ENCODE measurements around the gene NOVA1.
A peak's percentile ranks its signal among the peaks of the same experiment; 100 is the strongest.
"Not testable (repeated sequence)": the region's sequence is repeated elsewhere in the genome, so short reads cannot be mapped to it uniquely, and the experiment has no call there.

Gene NOVA1, protein sequence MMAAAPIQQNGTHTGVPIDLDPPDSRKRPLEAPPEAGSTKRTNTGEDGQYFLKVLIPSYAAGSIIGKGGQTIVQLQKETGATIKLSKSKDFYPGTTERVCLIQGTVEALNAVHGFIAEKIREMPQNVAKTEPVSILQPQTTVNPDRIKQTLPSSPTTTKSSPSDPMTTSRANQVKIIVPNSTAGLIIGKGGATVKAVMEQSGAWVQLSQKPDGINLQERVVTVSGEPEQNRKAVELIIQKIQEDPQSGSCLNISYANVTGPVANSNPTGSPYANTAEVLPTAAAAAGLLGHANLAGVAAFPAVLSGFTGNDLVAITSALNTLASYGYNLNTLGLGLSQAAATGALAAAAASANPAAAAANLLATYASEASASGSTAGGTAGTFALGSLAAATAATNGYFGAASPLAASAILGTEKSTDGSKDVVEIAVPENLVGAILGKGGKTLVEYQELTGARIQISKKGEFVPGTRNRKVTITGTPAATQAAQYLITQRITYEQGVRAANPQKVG

DNA sequence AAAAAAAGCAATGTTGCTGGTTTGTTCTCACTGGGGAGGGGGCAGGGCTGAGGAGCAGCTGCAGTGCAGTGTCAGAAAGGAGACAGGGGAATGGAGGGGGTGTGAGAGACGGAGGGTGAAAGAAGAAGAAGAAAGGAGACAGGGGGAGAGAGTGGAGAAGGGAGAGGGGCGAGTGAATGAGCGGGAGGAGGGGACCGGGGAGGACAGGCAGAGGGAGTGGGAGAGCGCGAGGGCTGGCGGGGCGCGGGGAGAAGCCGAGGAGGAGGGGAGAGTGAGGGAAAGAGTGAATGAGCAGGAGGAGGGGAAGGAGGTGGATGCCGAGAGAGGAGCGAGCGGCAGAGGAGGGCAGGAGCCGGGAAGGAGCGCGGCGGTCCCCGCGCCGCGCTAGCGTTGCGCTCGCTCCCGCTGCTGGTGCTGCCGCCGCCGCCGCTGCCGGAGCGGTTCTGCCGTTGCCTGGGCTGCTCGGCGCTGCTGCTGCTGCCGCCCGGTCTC lies at the start of gene NOVA1:
NOVA1 (minus strand) TSS at position 445 of the 492 bp plus-strand sequence. CDS start 597 bp downstream, outside the sequence.
- DNase-seq: no peak

DNA sequence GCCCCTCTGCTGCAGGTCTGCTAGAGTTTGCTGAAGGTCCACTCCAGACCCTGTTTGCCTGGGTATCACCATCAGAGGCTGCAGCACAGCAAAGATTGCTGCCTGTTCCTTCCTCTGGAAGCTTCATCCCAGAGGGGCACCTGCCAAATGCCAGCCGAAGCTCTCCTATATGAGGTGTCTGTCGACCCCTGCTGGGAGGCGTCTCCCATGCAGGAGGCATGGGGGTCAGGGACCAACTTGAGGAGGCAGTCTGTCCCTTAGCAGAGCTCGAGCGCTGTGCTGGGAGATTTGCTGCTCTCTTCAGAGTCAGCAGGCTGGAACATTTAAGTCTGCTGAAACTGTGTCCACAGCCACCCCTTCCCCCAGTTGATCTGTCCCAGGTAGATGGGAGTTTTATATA lies 47.2 kb upstream of the NOVA1 start:
- not testable (repeated sequence) for DNase-seq

DNA sequence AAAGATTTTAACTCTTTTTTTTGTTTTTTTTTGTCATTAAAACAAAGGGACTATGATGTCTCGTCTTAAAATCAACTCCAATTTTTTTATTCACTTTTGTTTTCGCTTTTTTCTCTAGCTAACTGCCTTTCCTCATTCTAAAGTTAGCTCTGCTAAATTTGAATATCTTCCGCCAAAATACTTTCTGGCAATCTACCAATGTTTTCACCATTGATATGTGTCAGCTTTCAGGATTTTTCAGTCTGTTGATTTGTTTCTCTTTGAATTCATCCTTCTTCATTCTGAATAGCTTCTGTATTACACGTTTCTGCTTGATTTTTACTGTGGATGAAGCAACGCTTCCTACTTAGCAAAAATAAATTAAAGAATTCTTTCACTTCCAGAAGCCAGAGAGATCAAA lies 38.7 kb upstream of the NOVA1 start:
- no peak for DNase-seq

DNA sequence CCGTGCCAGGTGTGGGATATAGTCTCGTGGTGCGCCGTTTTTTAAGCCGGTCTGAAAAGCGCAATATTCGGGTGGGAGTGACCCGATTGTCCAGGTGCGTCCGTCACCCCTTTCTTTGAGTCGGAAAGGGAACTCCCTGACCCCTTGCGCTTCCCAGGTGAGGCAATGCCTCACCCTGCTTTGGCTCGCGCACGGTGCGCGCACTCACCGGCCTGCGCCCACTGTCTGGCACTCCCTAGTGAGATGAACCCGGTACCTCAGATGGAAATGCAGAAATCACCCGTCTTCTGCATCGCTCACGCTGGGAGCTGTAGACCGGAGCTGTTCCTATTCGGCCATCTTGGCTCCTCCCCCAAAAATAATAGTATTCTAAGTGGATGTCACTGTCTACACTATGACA lies 37.1 kb upstream of the NOVA1 start:
- not testable (repeated sequence) for DNase-seq

DNA sequence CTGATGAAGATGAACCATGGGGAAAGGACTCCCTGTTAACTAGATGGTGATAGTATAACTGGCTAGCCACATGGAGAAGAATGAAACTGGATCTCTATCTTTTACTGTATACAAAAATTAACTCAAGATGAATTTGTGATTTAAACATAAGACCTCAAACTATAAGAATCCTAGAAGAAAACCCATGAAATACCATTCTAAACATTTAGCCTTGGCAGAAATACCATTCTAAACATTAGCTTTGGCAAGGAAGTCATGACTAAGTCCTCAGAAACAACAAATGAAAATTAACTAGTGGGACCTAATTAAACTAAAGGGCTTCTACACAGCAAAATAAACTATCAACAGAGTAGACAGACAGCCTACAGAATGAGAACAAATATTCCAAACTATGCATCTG lies 28.4 kb upstream of the NOVA1 start:
- DNase-seq: no peak

DNA sequence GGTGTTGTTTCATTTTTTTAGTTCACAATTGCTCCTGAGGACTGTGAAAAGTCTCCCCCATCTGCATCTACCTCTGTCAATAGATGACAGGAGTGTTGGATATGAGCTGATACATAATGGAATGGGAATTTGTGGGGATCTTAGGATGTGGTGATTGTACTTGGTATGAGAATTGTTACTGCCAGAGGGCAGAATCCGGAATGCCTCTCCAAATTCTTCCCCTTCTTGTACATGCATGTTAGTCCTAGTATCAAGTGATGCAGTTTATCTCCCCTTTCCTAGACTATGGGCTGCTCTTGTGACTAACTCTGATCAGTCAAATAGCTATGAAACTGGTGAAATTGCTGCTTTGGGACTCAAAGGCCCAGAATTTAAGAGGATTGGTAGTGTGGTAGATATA lies 24.8 kb upstream of the NOVA1 start:
- DNase-seq: no peak

DNA sequence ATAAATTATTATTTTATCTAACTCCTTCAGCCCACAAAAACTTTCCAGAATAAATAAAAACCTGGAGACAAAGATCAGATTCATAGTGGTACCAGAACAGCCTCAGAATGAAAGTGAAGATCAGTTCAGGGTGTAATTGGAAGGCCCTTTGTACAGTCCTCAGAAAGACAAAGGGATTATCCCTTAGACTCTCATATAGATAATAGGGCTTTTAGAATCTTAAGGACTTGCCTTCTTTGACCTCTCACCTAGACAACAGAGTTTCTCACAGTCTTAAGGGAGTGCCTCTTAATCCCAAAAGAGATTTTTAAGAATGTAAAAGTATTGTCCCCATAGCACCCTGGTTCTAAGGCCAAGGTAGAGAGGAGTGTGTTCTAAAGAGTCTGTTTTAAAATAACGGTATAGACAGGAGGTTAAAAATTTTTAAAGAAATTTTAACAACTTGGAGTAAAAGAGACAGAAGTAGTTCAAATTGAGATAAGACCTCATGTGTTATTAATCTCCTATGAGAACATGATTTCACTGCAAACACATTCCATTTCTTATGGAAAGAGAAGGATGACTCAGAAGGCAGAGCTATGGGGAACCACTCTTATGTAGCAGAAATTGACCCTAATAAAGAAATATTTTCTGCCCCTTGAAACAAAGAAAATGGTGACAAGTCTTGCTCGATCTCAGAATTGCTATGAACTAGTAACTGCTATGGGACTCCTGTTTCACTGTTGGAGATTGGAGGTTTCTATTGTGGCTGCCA lies 24.2 kb upstream of the NOVA1 start:
- DNase-seq: no peak

DNA sequence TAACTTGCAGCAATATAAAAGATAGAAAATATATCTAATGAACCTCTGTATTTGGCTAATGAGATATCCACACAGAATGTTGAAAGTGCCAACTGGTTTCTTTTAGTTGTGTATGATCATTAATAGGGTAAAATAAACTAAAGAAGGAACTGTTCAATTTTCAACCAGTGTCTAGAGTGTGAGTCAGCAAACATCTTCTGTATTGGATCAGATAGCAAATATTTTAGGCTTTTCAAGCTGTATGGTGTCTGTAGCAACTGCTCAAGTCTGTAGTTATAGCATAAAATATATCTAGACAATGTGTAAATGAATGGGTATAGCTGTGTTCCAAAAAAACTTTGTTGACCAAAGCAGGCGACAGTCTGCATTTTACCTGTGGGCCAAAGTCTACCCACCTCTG lies 23.5 kb upstream of the NOVA1 start:
- no peak for DNase-seq

DNA sequence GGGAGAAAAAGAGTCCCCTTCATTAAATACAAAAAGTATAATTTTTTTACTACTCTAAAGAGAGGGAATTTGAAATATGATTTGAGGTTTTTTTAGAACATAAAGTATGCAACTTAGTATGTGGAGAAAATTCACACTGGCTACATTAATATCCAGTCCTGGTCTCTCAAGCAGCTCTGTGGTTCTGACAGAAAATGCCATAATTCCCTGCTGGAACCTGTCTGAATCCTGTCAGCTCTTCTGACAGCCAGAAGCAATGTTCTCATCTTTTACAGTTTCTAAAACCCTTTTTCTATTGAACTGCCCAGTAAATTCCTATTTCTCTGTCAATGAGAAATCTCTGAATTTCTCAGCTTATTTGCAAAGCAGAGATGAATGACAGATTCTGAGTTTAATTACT lies 13.4 kb upstream of the NOVA1 start:
- no peak for DNase-seq

DNA sequence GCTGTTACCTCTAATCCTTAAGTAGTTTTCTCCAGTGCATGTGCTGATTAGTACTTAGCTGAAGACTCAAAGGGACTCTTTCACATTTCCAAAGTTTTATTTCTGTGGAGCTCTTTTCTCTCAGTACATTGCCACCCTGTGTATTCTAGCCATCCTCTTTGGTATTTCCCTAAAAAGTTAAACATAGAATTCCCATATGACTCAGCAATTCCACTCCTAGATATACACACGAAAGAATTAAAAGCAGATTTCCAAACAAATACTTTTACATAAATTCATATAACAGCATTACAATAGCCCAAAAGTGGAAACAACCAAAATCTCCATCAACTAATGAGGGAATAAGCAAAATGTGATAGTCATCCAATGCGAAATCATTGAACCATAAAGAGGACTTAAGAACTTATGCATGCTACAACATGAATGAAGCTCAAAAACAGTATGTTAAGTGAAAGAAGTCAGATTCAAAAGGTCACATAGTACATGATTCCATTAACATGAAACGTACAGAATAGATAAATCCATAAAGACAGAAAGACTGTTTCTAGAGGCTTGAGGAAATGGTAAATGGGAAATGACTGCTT lies 9.0 kb upstream of the NOVA1 start:
- peak; percentile 28 for DNase-seq

DNA sequence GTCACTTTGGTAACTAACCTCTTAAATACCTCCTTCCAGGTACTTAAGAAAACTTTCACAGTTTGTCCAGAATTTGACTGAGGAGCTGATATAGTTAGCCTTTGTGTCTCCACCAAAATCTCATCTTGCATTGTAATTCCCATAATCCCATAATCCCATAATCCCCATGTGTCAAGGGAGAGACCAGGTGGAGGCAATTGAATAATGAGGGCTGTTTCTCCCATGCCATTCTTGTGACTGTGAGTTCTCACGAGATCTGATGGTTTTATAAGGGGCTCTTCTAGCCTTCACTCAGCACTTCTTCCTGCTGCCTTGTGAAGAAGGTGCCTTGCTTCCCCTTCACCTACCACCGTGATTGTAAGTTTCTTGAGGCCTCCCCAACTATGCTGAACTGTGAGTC lies 7.8 kb upstream of the NOVA1 start:
- no peak for DNase-seq

DNA sequence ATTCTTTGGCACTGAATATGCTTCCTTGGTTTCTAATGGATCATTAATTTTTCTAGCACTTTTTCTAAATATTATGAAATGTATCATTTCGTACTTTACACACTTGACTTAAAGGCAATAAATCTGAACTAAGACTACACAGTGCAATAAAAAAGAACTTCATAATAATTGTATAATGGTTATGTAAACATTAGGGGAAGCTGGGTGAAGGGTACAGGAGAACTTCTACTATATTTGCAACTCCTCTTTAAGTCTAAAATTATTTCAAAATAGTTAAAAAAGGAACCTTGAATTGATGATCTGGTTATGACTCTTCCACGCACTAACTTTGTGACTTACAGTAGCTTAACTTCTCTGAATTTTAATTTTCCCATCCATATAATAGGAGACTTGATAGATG lies 5.1 kb upstream of the NOVA1 start:
- no peak for DNase-seq

DNA sequence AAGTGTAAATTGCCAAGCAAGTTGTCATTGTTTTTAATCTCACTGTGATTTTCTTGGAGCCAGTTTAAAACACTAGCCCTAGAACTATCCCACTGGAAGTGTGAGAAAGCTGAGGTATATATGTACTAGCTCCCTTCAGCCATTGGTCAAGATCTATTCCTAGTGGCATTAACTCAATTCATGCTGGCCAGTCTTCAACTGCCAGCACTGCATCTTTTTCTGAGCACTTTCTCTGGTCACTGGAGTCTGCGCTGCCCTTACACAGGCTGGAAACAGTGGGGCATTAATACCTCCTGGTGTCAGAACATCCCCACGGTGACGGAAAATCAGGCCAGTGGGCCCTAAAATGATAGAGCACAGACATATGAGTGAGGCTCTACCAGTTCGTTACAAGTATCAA lies 4.0 kb upstream of the NOVA1 start:
- DNase-seq: no peak

DNA sequence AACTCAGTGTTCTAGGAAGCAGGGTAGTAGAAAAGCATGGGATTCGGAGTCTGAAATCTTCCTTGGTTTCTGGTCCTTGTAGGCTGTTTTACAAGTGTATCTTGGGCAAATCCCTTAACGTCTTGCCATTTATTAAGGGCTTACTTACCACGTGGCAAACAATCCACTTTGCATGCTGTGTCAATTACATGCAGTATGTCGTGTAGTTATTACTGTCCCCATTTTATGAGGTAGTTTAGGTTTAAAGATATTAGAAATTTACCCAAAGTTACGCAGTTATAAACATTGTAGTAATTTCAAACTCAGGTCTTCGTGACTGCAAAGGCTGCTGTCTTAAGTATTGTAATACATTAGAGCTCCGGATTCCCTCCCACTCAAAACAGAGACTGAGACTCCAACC lies 1.5 kb upstream of the NOVA1 start:
- no peak for DNase-seq

DNA sequence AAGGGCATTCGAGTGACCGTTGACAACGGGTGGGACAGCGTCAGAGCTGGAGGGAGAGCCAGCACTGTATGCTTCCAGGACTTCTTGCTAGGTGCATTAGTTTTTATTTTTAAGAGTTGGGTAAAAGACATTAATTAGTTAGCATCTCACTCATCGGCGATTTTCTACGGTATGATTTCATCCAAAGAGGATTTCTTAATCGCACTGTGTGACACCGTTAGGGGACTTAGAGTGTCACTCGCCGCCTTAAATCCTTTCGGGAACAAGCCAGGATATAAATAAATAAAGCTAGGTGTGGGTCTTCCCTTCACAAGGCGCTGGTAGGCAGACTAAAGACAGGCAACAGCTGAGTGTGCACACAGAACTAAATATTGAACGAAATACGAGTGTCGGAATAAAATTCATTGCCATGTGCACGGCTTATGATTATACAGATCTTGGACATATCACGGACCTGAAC lies 869 bp upstream of the NOVA1 start:
- DNase-seq: no peak

DNA sequence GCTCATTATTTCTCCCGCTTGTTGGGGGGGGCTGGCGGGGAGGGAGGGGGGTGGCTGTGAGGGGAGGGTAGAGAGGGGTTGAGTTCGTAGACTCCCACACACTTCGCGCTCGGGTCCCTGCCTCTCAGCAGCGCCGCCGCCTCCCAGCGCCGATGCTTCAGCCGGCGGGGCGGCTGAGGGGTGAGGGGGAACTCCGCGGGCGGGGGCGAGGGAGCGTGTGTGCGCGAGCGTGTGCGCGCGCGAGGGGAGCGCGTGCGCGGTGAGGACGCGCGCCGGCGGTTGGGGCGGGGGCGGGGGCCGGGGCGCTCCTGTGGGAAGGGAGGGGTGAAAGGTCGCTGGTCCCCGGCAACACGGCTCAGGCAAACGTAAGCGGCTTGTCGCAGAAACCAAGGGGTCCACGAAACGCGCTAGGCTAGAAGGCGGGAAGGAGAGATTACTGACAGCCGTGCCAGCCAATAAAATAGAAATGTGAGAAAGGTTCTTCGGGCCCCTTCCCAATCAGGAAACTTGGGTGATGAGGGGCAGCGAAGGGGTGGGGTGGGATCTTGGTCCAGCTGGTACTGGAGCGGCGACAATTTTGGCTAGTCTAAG lies 343 bp upstream of the NOVA1 start:
- peak; percentile 65 for DNase-seq

DNA sequence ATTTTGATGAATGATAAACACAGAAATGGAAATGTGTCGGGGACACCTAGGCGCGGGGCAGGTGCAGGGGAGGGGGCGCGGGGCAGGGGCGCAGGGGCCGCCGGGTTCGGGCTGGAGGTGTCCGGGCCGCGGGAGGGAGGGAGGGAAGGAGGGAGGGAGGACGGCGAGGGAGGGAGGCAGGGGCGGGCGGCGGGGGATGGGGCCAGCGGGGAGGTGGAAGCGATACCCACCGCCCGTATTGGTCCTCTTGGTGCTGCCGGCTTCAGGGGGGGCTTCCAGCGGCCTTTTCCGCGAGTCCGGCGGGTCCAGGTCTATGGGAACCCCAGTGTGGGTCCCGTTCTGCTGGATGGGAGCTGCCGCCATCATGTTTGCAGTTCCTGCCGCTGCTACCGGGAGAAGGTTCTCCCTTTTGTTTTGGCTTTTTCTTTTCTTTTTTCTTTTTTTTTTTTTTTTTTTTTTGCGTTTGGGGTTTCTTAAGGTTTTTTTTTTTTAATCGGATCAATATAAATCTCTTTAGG lies 703 bp downstream of the NOVA1 start:
- no peak for DNase-seq

DNA sequence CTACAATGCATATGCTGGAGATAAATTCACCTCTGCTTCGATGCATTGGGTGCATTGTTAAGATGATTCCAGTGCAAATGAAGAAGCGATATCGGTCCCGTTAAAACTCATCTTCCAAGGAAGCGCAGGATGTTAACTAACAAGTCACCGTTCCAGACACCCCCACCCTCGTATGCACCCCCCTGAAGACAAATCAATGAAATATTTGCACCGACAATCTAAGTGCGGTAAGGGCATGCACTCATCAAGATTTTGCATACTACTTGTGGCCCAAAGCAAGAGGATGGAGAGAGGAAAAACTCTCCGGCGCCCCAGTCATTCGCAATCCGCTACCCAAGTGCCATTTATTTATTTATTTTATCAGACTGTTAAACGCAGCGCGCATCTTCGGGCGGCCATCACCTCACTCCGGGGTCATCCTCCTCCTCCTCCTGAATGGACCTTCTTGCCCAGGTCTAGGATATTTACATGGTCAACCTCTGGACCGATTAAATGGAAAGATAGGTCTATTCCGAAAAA lies 1.2 kb downstream of the NOVA1 start:
- DNase-seq: no peak

DNA sequence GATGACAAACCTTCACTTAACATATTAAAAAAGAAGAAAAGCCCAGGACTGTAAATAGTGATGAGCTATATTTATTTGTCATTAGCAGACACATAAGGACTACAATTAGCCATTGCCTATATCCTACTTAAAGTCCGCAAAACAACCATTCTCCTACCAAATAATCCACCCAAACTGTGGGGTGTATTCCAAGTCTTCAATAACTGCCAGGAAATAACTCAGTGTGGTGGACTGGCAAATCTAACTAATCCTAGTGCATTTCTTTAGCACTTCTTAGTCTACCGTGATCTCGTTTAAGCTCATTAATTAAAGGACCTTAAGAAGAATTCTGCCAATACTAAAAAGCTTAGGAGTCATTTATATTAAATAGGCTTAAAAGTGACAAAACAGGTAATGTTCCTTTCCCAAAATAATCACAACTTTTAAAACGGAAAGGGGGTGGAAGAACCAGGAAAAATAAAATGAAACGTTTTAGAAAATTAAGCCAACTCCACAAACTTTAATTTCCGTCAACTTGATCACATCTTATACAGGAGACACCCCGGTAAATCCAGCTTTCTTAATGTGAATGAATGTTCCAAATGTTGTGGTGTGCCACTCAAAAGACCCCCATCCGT lies 1.8 kb downstream of the NOVA1 start:
- no peak for DNase-seq

DNA sequence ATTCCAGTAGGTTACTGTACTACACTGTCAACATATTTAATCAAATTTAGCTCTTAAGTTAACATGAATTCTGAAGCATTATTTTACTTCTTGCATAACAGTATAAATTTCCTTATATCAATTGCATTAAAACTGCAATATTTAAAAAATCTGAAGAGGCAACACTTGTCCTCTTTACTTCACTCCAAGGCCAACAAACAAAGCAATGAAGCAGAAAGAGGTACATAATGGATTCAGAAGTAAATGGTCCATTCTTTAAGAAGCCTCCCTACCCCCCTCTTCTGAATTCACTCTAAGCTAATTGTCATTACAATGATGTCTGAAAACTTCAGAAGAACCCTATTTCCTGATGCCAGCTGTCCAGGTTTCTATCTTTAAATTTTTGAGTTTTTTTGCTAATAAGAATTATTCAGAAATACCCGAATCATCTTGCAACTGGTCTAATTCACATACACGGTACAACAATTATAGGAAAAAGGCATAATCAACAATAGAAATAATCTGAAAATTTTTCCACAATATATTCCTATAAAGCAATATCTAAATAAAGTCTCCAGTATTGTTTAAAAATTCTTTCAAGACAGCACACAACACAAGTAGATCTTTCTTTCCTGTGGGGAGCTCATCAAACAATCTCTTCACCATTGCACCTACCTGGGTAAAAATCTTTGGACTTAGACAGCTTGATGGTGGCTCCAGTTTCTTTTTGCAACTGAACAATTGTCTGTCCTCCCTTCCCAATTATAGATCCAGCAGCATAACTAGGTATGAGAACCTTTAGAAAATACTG lies 2.9 kb downstream of the NOVA1 start:
- DNase-seq: no peak

DNA sequence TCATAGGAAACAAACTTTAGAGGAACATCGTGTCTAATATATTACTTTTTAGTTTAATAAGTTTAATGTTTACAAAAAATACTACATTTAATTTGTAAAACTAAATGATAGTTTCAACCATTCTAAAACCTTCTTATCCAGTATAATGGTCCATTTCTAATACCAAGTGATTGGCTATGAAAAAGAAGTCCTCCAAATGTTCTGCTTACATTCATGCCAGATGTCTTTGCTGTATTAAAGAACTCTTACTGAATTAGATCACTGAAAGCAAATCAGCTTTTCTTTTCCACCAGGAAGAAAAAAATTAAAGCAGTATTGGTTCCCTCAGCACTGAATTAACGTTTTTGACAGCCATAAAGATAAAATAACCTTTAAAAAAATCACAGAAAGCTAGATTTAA lies 3.7 kb downstream of the NOVA1 start:
- no peak for DNase-seq
